ENCODE results near the gene SYT13. TPM values are rescaled to one million over a fixed set of nuclear protein-coding genes. Genes with fewer than 3 reads are reported as not detected.

The SYT13 gene
- total RNA-seq, 1 donor from 2014 or later, result 0.50 TPM

GRCh38 chr11:45324459-45324858 is 38.3 kb upstream of the SYT13 start:
- Histone ChIP-seq H2AFZ (ENCODE audit: low read depth, low read length) (no peak overlapping the region), H3K4me1 (ENCODE audit: insufficient read depth, low read length) (no peaks in the 10 kb centered on the region), H3K4me2 (ENCODE audit: low read length) (no peak overlapping the region), H3K36me3 (ENCODE audit: insufficient read depth, low read length) (no peaks in the 10 kb centered on the region), H3K79me2 (ENCODE audit: insufficient read depth, low read length) (no peaks in the 10 kb centered on the region), H3K27ac (ENCODE audit: low read depth, low read length) (no peak overlapping the region), H3K4me3 (ENCODE audit: insufficient read depth, low read depth, low read length) (no peak overlapping the region), H3K9me3 (ENCODE audit: insufficient read depth, low read depth, low read length) (no peaks in the 10 kb centered on the region), H3K9ac (ENCODE audit: low read length) (no peak overlapping the region), H3K27me3 (ENCODE audit: insufficient read depth, low read length) (peaks cover 10% of the 10 kb centered on the region), H4K20me1 (ENCODE audit: insufficient read depth, low read length) (no peaks in the 10 kb centered on the region)
- no peaks in the 10 kb centered on the region for H3K36me3 Mint-ChIP-seq (ENCODE audit: low read depth, unreplicated experiment)
- FAIRE-seq (no peak), DNase-seq (ENCODE audit: low read depth) (no peak)
- H3K4me1 Mint-ChIP-seq (ENCODE audit: low read depth, unreplicated experiment), result no peaks in the 10 kb centered on the region
- no peak overlapping the region for H3K27ac Mint-ChIP-seq (ENCODE audit: unreplicated experiment)
- peaks cover 52% of the 10 kb centered on the region for H3K27me3 Mint-ChIP-seq (ENCODE audit: low read depth, unreplicated experiment)
- H3K4me3 Mint-ChIP-seq (ENCODE audit: unreplicated experiment), result no peak overlapping the region
- TF ChIP-seq, protein P1, sequence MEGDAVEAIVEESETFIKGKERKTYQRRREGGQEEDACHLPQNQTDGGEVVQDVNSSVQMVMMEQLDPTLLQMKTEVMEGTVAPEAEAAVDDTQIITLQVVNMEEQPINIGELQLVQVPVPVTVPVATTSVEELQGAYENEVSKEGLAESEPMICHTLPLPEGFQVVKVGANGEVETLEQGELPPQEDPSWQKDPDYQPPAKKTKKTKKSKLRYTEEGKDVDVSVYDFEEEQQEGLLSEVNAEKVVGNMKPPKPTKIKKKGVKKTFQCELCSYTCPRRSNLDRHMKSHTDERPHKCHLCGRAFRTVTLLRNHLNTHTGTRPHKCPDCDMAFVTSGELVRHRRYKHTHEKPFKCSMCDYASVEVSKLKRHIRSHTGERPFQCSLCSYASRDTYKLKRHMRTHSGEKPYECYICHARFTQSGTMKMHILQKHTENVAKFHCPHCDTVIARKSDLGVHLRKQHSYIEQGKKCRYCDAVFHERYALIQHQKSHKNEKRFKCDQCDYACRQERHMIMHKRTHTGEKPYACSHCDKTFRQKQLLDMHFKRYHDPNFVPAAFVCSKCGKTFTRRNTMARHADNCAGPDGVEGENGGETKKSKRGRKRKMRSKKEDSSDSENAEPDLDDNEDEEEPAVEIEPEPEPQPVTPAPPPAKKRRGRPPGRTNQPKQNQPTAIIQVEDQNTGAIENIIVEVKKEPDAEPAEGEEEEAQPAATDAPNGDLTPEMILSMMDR (IDR thresholded peaks at IDR 0.05; ENCODE audit: insufficient read depth, low read depth, low read length), result no peak
- no peak for TF ChIP-seq EZH2 (IDR thresholded peaks at IDR 0.05; ENCODE audit: insufficient read depth, low read length)
- H3K9me3 Mint-ChIP-seq (ENCODE audit: unreplicated experiment), result peaks cover 14% of the 10 kb centered on the region

- H3K36me3 Mint-ChIP-seq (ENCODE audit: low read depth, unreplicated experiment), result no peaks in the 10 kb centered on the region
- no peak overlapping the region for H3K9ac ChIP-seq (ENCODE audit: low read length)
- no peaks in the 10 kb centered on the region for H4K20me1 ChIP-seq (ENCODE audit: insufficient read depth, low read length)
- no peaks in the 10 kb centered on the region for H3K4me1 Mint-ChIP-seq (ENCODE audit: low read depth, unreplicated experiment)
- no peaks in the 10 kb centered on the region for H3K4me1 ChIP-seq (ENCODE audit: insufficient read depth, low read length)
- no peak for DNase-seq (ENCODE audit: low read depth)
- H3K9me3 ChIP-seq (ENCODE audit: insufficient read depth, low read depth, low read length), result no peaks in the 10 kb centered on the region
- no peak overlapping the region for H3K27ac Mint-ChIP-seq (ENCODE audit: unreplicated experiment)
- peaks cover 50% of the 10 kb centered on the region for H3K27me3 Mint-ChIP-seq (ENCODE audit: low read depth, unreplicated experiment)
- no peak for FAIRE-seq
- no peak overlapping the region for H3K4me3 Mint-ChIP-seq (ENCODE audit: unreplicated experiment)
- H3K79me2 ChIP-seq (ENCODE audit: insufficient read depth, low read length), result no peaks in the 10 kb centered on the region
- no peak overlapping the region for H3K4me3 ChIP-seq (ENCODE audit: insufficient read depth, low read depth, low read length)
- H3K27me3 ChIP-seq (ENCODE audit: insufficient read depth, low read length), result peaks cover 10% of the 10 kb centered on the region
- no peak for TF ChIP-seq EZH2 (IDR thresholded peaks at IDR 0.05; ENCODE audit: insufficient read depth, low read length)
- TF ChIP-seq, protein P1 (IDR thresholded peaks at IDR 0.05; ENCODE audit: insufficient read depth, low read depth, low read length), result no peak
- no peak overlapping the region for H2AFZ ChIP-seq (ENCODE audit: low read depth, low read length)
- H3K36me3 ChIP-seq (ENCODE audit: insufficient read depth, low read length), result no peaks in the 10 kb centered on the region
- H3K9me3 Mint-ChIP-seq (ENCODE audit: unreplicated experiment), result peaks cover 13% of the 10 kb centered on the region
- H3K27ac ChIP-seq (ENCODE audit: low read depth, low read length), result no peak overlapping the region
- no peak overlapping the region for H3K4me2 ChIP-seq (ENCODE audit: low read length)
Measured at GRCh38 chr11:45323601-45324249, 37.6 kb upstream of the SYT13 start.

DNA sequence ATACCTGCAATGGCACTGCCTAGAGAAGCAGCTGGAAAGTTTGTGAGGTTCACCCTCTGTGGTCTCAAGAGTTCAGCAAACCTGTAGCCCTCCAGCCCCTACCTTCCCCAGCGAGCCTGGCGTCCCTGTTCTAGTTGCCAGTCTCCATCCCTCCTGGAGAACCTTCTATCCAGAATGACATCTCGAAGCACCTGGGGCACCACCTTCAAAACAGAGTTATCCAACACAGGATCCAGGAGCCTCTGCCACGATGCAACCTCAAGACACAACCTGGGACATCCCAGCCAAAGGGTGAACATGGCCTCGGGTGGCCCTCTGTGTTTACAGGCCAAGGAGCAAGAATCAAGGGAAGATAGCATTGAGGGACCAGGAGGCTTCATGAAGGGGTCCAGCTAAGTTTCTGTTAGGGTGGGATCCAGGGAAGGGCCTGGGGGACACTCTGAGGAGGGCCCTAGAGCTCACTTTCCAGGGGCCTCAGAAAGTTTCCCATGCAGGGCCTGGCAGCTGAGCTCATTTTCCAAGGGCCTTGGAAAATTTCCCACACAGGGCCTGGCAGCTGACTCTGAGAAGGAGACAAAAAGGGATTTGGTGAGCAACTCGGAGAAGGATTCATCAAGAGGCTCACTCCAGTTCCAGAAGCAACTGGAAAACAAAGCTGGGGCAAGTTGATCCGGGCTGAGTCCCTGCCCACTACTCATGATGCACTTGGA is 36.9 kb upstream of the SYT13 start:
- TF ChIP-seq EZH2 (IDR thresholded peaks at IDR 0.05; ENCODE audit: insufficient read depth, low read length), result no peak
- TF ChIP-seq, protein P1 (IDR thresholded peaks at IDR 0.05; ENCODE audit: insufficient read depth, low read depth, low read length), result no peak
- no peak overlapping the region for H2AFZ ChIP-seq (ENCODE audit: low read depth, low read length)
- peaks cover 9% of the 10 kb centered on the region for H3K27me3 ChIP-seq (ENCODE audit: insufficient read depth, low read length)
- H3K9me3 ChIP-seq (ENCODE audit: insufficient read depth, low read depth, low read length), result no peaks in the 10 kb centered on the region
- no peaks in the 10 kb centered on the region for H3K4me1 ChIP-seq (ENCODE audit: insufficient read depth, low read length)
- no peak overlapping the region for H3K27ac Mint-ChIP-seq (ENCODE audit: unreplicated experiment)
- H3K4me2 ChIP-seq (ENCODE audit: low read length), result no peak overlapping the region
- H3K27ac ChIP-seq (ENCODE audit: low read depth, low read length), result no peak overlapping the region
- H3K27me3 Mint-ChIP-seq (ENCODE audit: low read depth, unreplicated experiment), result peaks cover 51% of the 10 kb centered on the region
- no peak overlapping the region for H3K4me3 ChIP-seq (ENCODE audit: insufficient read depth, low read depth, low read length)
- H3K36me3 Mint-ChIP-seq (ENCODE audit: low read depth, unreplicated experiment), result no peaks in the 10 kb centered on the region
- H3K36me3 ChIP-seq (ENCODE audit: insufficient read depth, low read length), result no peaks in the 10 kb centered on the region
- H3K9me3 Mint-ChIP-seq (ENCODE audit: unreplicated experiment), result peaks cover 13% of the 10 kb centered on the region
- no peaks in the 10 kb centered on the region for H4K20me1 ChIP-seq (ENCODE audit: insufficient read depth, low read length)
- H3K79me2 ChIP-seq (ENCODE audit: insufficient read depth, low read length), result no peaks in the 10 kb centered on the region
- no peak for FAIRE-seq
- H3K4me1 Mint-ChIP-seq (ENCODE audit: low read depth, unreplicated experiment), result no peaks in the 10 kb centered on the region
- no peak overlapping the region for H3K9ac ChIP-seq (ENCODE audit: low read length)
- no peak for DNase-seq (ENCODE audit: low read depth)
- H3K4me3 Mint-ChIP-seq (ENCODE audit: unreplicated experiment), result no peak overlapping the region

Measured in astrocyte (in vitro differentiated cells and primary cell).